HEK293 (cell line): ENCODE data around the gene KCTD18.

Source experiments
- CTCF ChIA-PET: fragments of 350-600 bp; formaldehyde crosslinking; extraction: SDS; loops from one replicate; lab custom pipeline; 2021; ENCODE audit warnings: antibody characterized with exemption; lab: Yijun Ruan, JAX
- POLR2A ChIA-PET: fragments of 300-600 bp; formaldehyde crosslinking; extraction: SDS; loops from one replicate; lab custom pipeline; 2020; ENCODE audit warnings: antibody characterized with exemption, inconsistent platforms; lab: Yijun Ruan, JAX
- H3K27ac ChIP-seq: fragments of 200-500 bp; sonication (Bioruptor generic); 2 replicates; pipeline ENCODE4 v1.5.1; 2014; ENCODE audit warnings: low read depth, low read length, control low read depth, inconsistent platforms; ENCODE audit errors: extremely low read depth
- H3K36me3 ChIP-seq, 2 experiments: fragments of 200-500 bp in 1 of 2; sonication (Bioruptor generic) in 1 of 2; 1 replicate in 1 of 2; 2 replicates in 1 of 2; pipeline ENCODE4 v1.5.1; 2014 to 2017; ENCODE audit warnings: inconsistent platforms in 2 of 2, low read length in 2 of 2; ENCODE audit not compliant: control insufficient read depth in 2 of 2, insufficient read depth in 1 of 2
- H3K4me1 ChIP-seq: fragments of 200-500 bp; sonication (Bioruptor generic); 2 replicates; pipeline ENCODE4 v1.5.1; 2014; ENCODE audit warnings: mild to moderate bottlenecking, low read length, inconsistent platforms; ENCODE audit not compliant: control insufficient read depth, insufficient read depth
- H3K4me3 ChIP-seq: 2 replicates; pipeline ENCODE4 v1.5.1; 2011; ENCODE audit warnings: low read depth, mild to moderate bottlenecking, control low read depth, low read length, moderate library complexity
- H3K9me3 ChIP-seq: fragments of 200-500 bp; sonication (Bioruptor generic); 2 replicates; pipeline ENCODE4 v1.5.1; 2014; ENCODE audit warnings: low read depth, low read length, inconsistent platforms; ENCODE audit not compliant: control insufficient read depth, insufficient read depth
- FEZF1 ChIP-seq: fragments of 450-650 bp; formaldehyde crosslinking; IDR thresholded peaks from 2 replicates; pipeline ENCODE4 v1.5.1; 2016; ENCODE audit warnings: missing biosample characterization, missing genetic modification characterization
- GLI4 ChIP-seq: fragments of 450-650 bp; formaldehyde crosslinking; IDR thresholded peaks from 2 replicates; pipeline ENCODE4 v1.5.1; 2016; ENCODE audit warnings: missing biosample characterization, missing genetic modification characterization
- HOXD13 ChIP-seq: sonication (generic); formaldehyde crosslinking; IDR thresholded peaks from 2 replicates; pipeline ENCODE4 v1.8.0; 2022; ENCODE audit warnings: missing genetic modification reagents, borderline replicate concordance
- KLF1 ChIP-seq: fragments of 450-650 bp; formaldehyde crosslinking; IDR thresholded peaks from 2 replicates; pipeline ENCODE4 v1.5.1; 2016; ENCODE audit warnings: missing biosample characterization, missing genetic modification characterization
- SALL2 ChIP-seq: fragments of 450-650 bp; formaldehyde crosslinking; IDR thresholded peaks from 2 replicates; pipeline ENCODE4 v1.5.0; 2017; ENCODE audit warnings: missing biosample characterization, mild to moderate bottlenecking, missing genetic modification characterization, borderline replicate concordance
- SETDB1 ChIP-seq: IDR thresholded peaks from one replicate; pipeline ENCODE4 v1.6.1; 2017; ENCODE audit warnings: mild to moderate bottlenecking, low read length, moderate library complexity, mixed read lengths; ENCODE audit not compliant: insufficient read length
- WT1 ChIP-seq: fragments of 450-650 bp; formaldehyde crosslinking; IDR thresholded peaks from 2 replicates; pipeline ENCODE4 v1.5.1; 2016; ENCODE audit warnings: missing biosample characterization, missing genetic modification characterization
- ZBTB1 ChIP-seq: fragments of 450-650 bp; formaldehyde crosslinking; IDR thresholded peaks from 2 replicates; pipeline ENCODE4 v1.5.1; 2016; ENCODE audit warnings: missing biosample characterization, missing genetic modification characterization
- ZBTB17 ChIP-seq: fragments of 450-650 bp; formaldehyde crosslinking; IDR thresholded peaks from 2 replicates; pipeline ENCODE4 v1.5.1; 2016; ENCODE audit warnings: missing biosample characterization, missing genetic modification characterization
- ZBTB21 ChIP-seq: fragments of 450-650 bp; formaldehyde crosslinking; IDR thresholded peaks from 2 replicates; pipeline ENCODE4 v1.5.1; 2017; ENCODE audit warnings: missing biosample characterization, missing genetic modification characterization
- ZNF121 ChIP-seq: fragments of 450-650 bp; formaldehyde crosslinking; IDR thresholded peaks from 2 replicates; pipeline ENCODE4 v1.5.1; 2016; ENCODE audit warnings: missing biosample characterization, missing genetic modification characterization
- ZNF132 ChIP-seq: fragments of 450-650 bp; formaldehyde crosslinking; IDR thresholded peaks from 2 replicates; pipeline ENCODE4 v1.5.1; 2017; ENCODE audit warnings: missing biosample characterization, missing genetic modification characterization, borderline replicate concordance
- ZNF221 ChIP-seq: fragments of 450-650 bp; formaldehyde crosslinking; IDR thresholded peaks from 2 replicates; pipeline ENCODE4 v1.5.1; 2017; ENCODE audit warnings: missing biosample characterization, missing genetic modification characterization, borderline replicate concordance
- ZNF239 ChIP-seq: fragments of 450-650 bp; formaldehyde crosslinking; IDR thresholded peaks from 2 replicates; pipeline ENCODE4 v1.5.1; 2016; ENCODE audit warnings: missing biosample characterization, missing genetic modification characterization
- ZNF302 ChIP-seq: fragments of 450-650 bp; formaldehyde crosslinking; IDR thresholded peaks from 2 replicates; pipeline ENCODE4 v1.5.1; 2016; ENCODE audit warnings: missing biosample characterization, missing genetic modification characterization, low read depth
- ZNF341 ChIP-seq: fragments of 450-650 bp; formaldehyde crosslinking; IDR thresholded peaks from 2 replicates; pipeline ENCODE4; 2016; ENCODE audit warnings: low read depth, missing biosample characterization, missing genetic modification characterization
- ZNF354C ChIP-seq: fragments of 450-650 bp; formaldehyde crosslinking; IDR thresholded peaks from 2 replicates; pipeline ENCODE4 v1.5.1; 2016; ENCODE audit warnings: missing biosample characterization, missing genetic modification characterization, low read depth, borderline replicate concordance
- ZNF391 ChIP-seq: fragments of 450-650 bp; formaldehyde crosslinking; IDR thresholded peaks from 2 replicates; pipeline ENCODE4 v1.5.1; 2016; ENCODE audit warnings: low read depth, missing biosample characterization, missing genetic modification characterization, borderline replicate concordance
- ZNF433 ChIP-seq: fragments of 450-650 bp; formaldehyde crosslinking; IDR thresholded peaks from 2 replicates; pipeline ENCODE4 v1.5.1; 2016; ENCODE audit warnings: missing biosample characterization, missing genetic modification characterization, low read depth
- ZNF449 ChIP-seq: fragments of 450-650 bp; formaldehyde crosslinking; IDR thresholded peaks from 2 replicates; pipeline ENCODE4 v1.5.1; 2017; ENCODE audit warnings: missing biosample characterization, mild to moderate bottlenecking, missing genetic modification characterization, moderate library complexity
- ZNF548 ChIP-seq: fragments of 450-650 bp; formaldehyde crosslinking; IDR thresholded peaks from 2 replicates; pipeline ENCODE4 v1.5.1; 2016; ENCODE audit warnings: missing biosample characterization, missing genetic modification characterization
- ZNF560 ChIP-seq: fragments of 450-650 bp; formaldehyde crosslinking; IDR thresholded peaks from 2 replicates; pipeline ENCODE4 v1.5.1; 2017; ENCODE audit warnings: missing biosample characterization, missing genetic modification characterization, borderline replicate concordance
- ZNF626 ChIP-seq: fragments of 450-650 bp; sonication (Bioruptor Pico); formaldehyde crosslinking; IDR thresholded peaks from 2 replicates; pipeline ENCODE4 v1.5.1; 2018; ENCODE audit warnings: missing biosample characterization, missing genetic modification characterization, inconsistent platforms
- ZNF791 ChIP-seq: fragments of 450-650 bp; formaldehyde crosslinking; IDR thresholded peaks from 2 replicates; pipeline ENCODE4 v1.5.1; 2016; ENCODE audit warnings: missing biosample characterization, missing genetic modification characterization
- ZSCAN23 ChIP-seq: fragments of 450-650 bp; formaldehyde crosslinking; IDR thresholded peaks from 2 replicates; pipeline ENCODE4 v1.5.1; 2016; ENCODE audit warnings: missing biosample characterization, missing genetic modification characterization
- TF ChIP-seq, protein P1 (sequence below): fragments of 450-650 bp; formaldehyde crosslinking; IDR thresholded peaks from 2 replicates; pipeline ENCODE4 v1.5.1; 2017; ENCODE audit warnings: missing biosample characterization, missing genetic modification characterization

Gene KCTD18

DNA sequence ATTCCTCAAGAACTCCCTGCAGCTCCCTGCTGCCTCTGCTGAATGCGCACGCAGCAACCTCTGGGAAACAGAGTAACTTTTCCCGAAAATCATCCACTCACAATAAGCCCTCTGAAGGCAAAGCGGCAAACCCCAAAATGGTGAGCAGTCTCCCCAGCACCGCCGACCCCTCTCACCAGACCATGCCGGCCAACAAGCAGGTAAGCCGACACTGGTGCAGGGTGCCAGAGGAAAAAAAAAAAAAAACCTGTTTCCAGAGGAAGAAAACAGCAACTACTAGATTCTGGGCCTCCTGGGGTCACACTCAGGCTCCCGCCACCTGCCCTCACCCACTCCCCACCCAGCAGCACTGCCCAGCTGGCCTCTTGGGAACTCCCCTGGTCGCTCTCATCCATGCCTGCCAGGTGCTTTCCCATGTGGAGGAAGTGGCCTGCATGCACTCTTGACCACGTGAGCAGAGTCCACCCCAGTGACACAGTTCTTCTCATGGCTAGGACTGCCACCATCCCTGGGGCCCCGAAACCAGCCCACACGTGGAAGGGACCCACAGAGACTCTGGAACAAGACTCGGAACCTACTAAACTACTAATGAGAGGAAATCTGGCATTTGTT is 36.9 kb downstream of the KCTD18 start:
- peaks cover 0 to 56% of the 10 kb centered on the region in 2 experiments; a peak in 2 of 3 replicates for H3K36me3 ChIP-seq
- TF ChIP-seq SETDB1, result no peak
- no peak for TF ChIP-seq ZNF302 (tag by site-specific recombination)
- TF ChIP-seq ZBTB17, result no peak
- no peak for TF ChIP-seq KLF1 (tag by site-specific recombination)
- no peak for TF ChIP-seq ZNF221 (tag by site-specific recombination)
- TF ChIP-seq ZNF791 (tag by site-specific recombination), result no peak
- no peak for TF ChIP-seq FEZF1
- no peak overlapping the region for H3K4me3 ChIP-seq
- CTCF ChIA-PET, result interaction anchor here (0.6 to 1.4 kb wide), 4 partner anchors 8 to 497 kb away, joined by 3 to 6 read pairs (median 4); no protein-coding TSS in a partner anchor
- POLR2A ChIA-PET, result no interaction called here
- no peaks in the 10 kb centered on the region for H3K9me3 ChIP-seq
- no peak overlapping the region for H3K27ac ChIP-seq
- H3K4me1 ChIP-seq, result no peaks in the 10 kb centered on the region

DNA sequence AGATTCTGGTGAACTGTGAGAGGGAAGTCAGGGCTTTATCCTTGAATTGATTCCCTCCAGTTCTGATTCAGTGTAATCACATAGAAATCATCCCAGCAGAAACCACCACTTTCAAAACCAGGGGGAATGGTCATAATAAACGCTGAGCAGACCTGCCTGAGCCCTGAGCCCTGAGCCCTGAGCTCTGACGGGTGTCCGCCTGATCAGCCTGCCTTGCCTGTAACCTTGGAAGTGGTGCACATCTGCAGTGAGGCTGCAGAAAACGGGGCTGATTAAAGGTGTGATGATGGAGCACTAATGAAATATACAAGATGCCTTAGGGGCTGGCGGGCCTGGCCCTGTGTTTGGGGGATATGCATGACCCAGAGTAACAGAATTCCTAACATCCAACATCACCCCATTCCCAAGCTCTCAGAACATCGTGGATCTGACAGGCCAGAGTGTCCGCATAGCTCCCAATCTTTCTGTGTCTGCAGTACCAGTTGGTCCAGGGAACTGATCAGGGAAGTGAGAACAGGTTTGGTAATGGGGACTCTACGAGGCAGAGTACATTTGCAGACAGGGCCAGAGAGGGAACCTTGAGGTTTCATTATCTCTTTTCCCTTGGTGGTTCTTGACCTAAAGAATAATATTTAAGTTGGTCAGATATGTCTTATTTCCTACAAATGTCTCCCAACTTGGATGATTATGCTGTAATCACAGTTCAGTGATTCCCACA is 37.8 kb downstream of the KCTD18 start:
- Histone ChIP-seq H3K27ac (no peak overlapping the region), H3K36me3 (peaks cover 0 to 58% of the 10 kb centered on the region in 2 experiments; a peak in 2 of 3 replicates), H3K9me3 (no peaks in the 10 kb centered on the region), H3K4me1 (no peaks in the 10 kb centered on the region), H3K4me3 (no peak overlapping the region)
- ChIA-PET CTCF (interaction anchor here (0.6 to 1.4 kb wide), 10 partner anchors 9 to 497 kb away, joined by 3 to 6 read pairs (median 3); no protein-coding TSS in a partner anchor), POLR2A (no interaction called here)
- no peak for TF ChIP-seq ZNF239 (tag by site-specific recombination)
- TF ChIP-seq ZNF354C (tag by site-specific recombination), result no peak
- no peak for TF ChIP-seq WT1 (tag by site-specific recombination)
- no peak for TF ChIP-seq ZBTB21 (tag by site-specific recombination)
- TF ChIP-seq ZNF560 (tag by site-specific recombination), result no peak
- TF ChIP-seq ZSCAN23 (tag by site-specific recombination), result no peak
- no peak for TF ChIP-seq ZNF433 (tag by site-specific recombination)
- TF ChIP-seq ZBTB1, result no peak
- TF ChIP-seq ZNF341 (tag by site-specific recombination), result no peak
- TF ChIP-seq ZNF626 (tag by site-specific recombination), result no peak
- TF ChIP-seq ZNF132 (tag by site-specific recombination), result no peak
- no peak for TF ChIP-seq HOXD13 (CRISPR knock-in tag)
- no peak for TF ChIP-seq SALL2 (tag by site-specific recombination)
- no peak for TF ChIP-seq ZNF449 (tag by site-specific recombination)
- TF ChIP-seq, protein P1, sequence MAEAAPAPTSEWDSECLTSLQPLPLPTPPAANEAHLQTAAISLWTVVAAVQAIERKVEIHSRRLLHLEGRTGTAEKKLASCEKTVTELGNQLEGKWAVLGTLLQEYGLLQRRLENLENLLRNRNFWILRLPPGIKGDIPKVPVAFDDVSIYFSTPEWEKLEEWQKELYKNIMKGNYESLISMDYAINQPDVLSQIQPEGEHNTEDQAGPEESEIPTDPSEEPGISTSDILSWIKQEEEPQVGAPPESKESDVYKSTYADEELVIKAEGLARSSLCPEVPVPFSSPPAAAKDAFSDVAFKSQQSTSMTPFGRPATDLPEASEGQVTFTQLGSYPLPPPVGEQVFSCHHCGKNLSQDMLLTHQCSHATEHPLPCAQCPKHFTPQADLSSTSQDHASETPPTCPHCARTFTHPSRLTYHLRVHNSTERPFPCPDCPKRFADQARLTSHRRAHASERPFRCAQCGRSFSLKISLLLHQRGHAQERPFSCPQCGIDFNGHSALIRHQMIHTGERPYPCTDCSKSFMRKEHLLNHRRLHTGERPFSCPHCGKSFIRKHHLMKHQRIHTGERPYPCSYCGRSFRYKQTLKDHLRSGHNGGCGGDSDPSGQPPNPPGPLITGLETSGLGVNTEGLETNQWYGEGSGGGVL, result no peak
- TF ChIP-seq ZNF121 (tag by site-specific recombination), result no peak
- no peak for TF ChIP-seq GLI4 (tag by site-specific recombination)
- TF ChIP-seq ZNF548 (tag by site-specific recombination), result no peak
- TF ChIP-seq ZNF391 (tag by site-specific recombination), result no peak
